ENCODE measurements around the gene ASTN1. TPM values are rescaled to one million over a fixed set of nuclear protein-coding genes. Genes with fewer than 3 reads are reported as not detected.
A peak's percentile ranks its signal among the peaks of the same experiment; 100 is the strongest.

ASTN1 gene
- total and polyA plus RNA-seq, 9 donors, result 1.1 to 14.8 (median 2.7) TPM

DNA sequence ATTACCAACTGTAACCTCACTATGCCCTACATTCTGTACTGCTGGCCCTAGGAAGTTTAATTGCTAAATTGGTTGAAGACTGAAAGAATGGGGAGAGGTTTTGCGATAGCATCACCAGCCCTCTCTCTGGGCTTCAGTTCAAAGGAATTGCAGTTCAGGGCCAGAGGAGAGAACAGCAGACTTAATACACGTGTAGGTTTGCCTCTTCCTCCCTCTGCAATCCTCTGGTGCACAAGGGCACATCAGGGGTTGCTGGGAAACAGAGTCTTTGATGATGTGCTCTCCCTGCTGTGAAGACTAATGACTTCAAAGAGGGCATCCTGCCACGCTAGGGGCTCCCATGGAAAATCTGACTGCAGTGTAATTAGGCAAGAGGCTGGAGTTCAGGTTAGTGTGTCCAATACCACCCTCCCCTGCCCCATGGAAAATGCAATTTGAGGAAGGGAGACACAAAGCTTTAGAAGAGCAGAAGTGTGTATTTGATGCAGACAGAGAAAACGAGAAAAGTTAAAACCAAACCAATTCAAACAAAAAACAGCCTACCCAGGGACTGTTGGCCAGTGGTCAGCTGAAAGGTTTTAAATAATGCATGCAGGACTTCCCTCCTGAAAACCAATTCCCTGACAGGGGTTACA, 167.9 kb downstream of the ASTN1 start:
- DNase-seq, result no peak
- H3K9me3 ChIP-seq, result no peaks in the 10 kb centered on the region

GRCh38 chr1:176994931-176995596, 169.4 kb downstream of the ASTN1 start:
- Histone ChIP-seq H3K27ac (no peak overlapping the region), H3K36me3 (no peaks in the 10 kb centered on the region), H3K9me3 (no peaks in the 10 kb centered on the region), H3K27me3 (no peaks in the 10 kb centered on the region), H3K4me3 (no peak overlapping the region), H3K4me1 (ENCODE audit: insufficient read depth) (no peaks in the 10 kb centered on the region)
- no peak for TF ChIP-seq POLR2A (IDR thresholded peaks at IDR 0.05)
- TF ChIP-seq CTCF (IDR thresholded peaks at IDR 0.05), result no peak
- no peak for TF ChIP-seq EP300 (IDR thresholded peaks at IDR 0.05)
- intact Hi-C loops (cut with DNase I), result no loop called here
- no peak for DNase-seq
- WGBS, 3 donors, result 78 to 97% (median 80%) methylated on average over 3 of the region's 3 CpGs

More for the DNA sequence above, 167.9 kb downstream of the ASTN1 start:
- Histone ChIP-seq H3K27me3 (no peaks in the 10 kb centered on the region), H3K36me3 (no peaks in the 10 kb centered on the region), H3K4me3 (no peak overlapping the region), H3K4me1 (ENCODE audit: insufficient read depth) (no peaks in the 10 kb centered on the region), H3K27ac (no peak overlapping the region)
- TF ChIP-seq EP300 (IDR thresholded peaks at IDR 0.05), result no peak
- no peak for TF ChIP-seq POLR2A (IDR thresholded peaks at IDR 0.05)
- no peak for TF ChIP-seq CTCF (IDR thresholded peaks at IDR 0.05)
- intact Hi-C loops (cut with DNase I), result no loop called here
- 13 to 20% (median 17%) methylated on average over 4 of the region's 4 CpGs for WGBS, 3 donors

DNA sequence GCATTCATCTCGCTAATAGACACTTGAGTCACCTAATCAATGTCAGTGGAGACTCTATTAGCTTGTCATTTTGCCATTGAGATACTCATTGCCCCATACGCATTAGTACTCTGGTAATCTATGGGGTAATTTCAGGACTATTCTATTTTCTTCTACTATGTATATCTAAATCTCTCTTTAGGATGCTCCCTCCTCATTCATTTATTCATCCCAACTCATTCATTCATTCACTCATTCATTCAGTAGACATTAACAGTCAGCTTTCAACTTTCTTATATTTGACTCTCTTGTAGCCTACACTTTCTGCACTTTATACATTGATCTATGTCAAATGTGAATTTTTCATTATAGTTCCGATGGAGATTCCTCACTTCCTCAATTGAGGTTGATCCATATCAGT, 170.9 kb downstream of the ASTN1 start:
- DNase-seq, result no peak
- no peak for TF ChIP-seq EP300 (IDR thresholded peaks at IDR 0.05)
- no peak for TF ChIP-seq POLR2A (IDR thresholded peaks at IDR 0.05)
- TF ChIP-seq CTCF (IDR thresholded peaks at IDR 0.05), result no peak
- intact Hi-C loops (cut with DNase I), result no loop called here
- H3K9me3 ChIP-seq, result no peaks in the 10 kb centered on the region
- H3K27ac ChIP-seq, result no peak overlapping the region
- no peaks in the 10 kb centered on the region for H3K4me1 ChIP-seq (ENCODE audit: insufficient read depth)
- H3K36me3 ChIP-seq, result no peaks in the 10 kb centered on the region
- no peak overlapping the region for H3K4me3 ChIP-seq
- WGBS, 3 donors, result 92 to 96% (median 96%) methylated on average over 3 of the region's 3 CpGs
- no peaks in the 10 kb centered on the region for H3K27me3 ChIP-seq

DNA sequence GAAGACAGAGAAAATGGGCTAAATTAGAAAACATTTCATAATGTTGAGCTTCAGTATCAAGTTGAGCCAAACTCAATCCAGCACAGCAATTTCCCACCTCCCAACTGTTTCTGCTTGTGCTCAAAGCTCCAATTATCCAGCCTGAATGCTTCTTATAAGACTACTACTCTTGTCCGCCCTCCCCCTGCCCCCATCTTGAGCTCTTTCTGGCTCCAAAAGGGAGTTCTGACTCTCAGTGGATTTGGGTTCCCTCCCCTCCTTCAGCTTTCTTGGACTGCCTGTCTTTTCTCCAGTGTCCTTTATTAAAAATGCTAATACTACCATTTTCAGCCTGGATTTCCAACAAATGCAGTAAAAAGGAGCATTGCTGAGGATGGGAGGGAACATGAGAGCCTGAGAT, 174.8 kb downstream of the ASTN1 start:
- DNase-seq, result peak in 1 of 5 donors; percentile 19
- Histone ChIP-seq H3K4me3 (no peak overlapping the region), H3K27ac (no peak overlapping the region), H3K4me1 (ENCODE audit: insufficient read depth) (no peaks in the 10 kb centered on the region), H3K27me3 (no peaks in the 10 kb centered on the region), H3K36me3 (no peaks in the 10 kb centered on the region), H3K9me3 (no peaks in the 10 kb centered on the region)
- 8 to 44% (median 26%) methylated on average over 1 of the region's 1 CpG for WGBS, 3 donors
- TF ChIP-seq EP300 (IDR thresholded peaks at IDR 0.05) (no peak), CTCF (IDR thresholded peaks at IDR 0.05) (no peak), POLR2A (IDR thresholded peaks at IDR 0.05) (no peak)
- intact Hi-C loops (cut with DNase I), result no loop called here
